Measurements from ENCODE around the gene STARD10.

Gene STARD10

DNA sequence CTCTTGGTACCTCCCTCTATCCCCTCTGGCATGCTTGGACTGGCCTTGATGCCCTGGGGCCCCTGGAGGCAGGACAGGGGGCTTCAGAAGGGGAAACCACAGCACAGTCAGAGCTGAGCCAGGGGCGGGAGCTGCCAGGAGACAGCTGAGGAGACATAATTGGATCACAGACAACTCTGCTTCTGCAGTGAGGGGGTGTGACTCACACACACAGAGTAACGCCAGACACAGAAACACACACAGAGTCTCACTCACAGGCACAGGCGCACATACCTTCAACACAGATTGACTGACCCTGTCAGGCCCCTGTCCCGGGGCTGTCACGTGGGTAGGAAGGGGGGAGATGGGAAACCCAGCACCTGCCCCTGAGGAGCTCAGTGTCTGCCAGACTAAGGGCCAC is 20.6 kb downstream of the STARD10 start:
- peak; percentile 69 for DNase-seq (ENCODE audit: low read depth, low spot score)
- TF ChIP-seq, protein P1, sequence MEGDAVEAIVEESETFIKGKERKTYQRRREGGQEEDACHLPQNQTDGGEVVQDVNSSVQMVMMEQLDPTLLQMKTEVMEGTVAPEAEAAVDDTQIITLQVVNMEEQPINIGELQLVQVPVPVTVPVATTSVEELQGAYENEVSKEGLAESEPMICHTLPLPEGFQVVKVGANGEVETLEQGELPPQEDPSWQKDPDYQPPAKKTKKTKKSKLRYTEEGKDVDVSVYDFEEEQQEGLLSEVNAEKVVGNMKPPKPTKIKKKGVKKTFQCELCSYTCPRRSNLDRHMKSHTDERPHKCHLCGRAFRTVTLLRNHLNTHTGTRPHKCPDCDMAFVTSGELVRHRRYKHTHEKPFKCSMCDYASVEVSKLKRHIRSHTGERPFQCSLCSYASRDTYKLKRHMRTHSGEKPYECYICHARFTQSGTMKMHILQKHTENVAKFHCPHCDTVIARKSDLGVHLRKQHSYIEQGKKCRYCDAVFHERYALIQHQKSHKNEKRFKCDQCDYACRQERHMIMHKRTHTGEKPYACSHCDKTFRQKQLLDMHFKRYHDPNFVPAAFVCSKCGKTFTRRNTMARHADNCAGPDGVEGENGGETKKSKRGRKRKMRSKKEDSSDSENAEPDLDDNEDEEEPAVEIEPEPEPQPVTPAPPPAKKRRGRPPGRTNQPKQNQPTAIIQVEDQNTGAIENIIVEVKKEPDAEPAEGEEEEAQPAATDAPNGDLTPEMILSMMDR (IDR thresholded peaks at IDR 0.05; ENCODE audit: insufficient read depth, low read length, missing control alignments): no peak
- no peak overlapping the region for H3K4me3 ChIP-seq (ENCODE audit: low read depth, low read length)
- CTCF ChIA-PET: interaction anchor here (0.9 to 5.9 kb wide), 10 partner anchors 9 to 50 kb away, joined by 3 to 27 read pairs (median 4); partner anchors contain the start of gene STARD10
- POLR2A ChIA-PET: no interaction called here

DNA sequence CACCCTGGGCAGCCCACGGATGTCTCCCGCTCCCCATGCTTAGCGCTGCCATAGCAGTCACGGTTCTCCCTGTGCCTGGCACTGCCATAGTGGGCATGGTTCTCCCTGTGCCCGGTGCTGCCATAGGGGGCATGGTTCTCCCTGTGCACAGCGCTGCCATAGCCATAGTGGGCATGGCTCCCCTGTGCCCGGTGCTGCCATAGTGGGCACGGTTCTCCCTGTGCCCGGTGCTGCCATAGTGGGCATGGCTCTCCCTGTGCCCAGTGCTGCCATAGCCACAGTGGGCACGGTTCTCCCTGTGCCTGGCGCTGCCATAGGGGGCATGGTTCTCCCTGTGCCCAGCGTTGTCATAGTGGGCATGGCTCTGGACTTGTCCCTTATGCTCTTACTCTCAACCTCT is 21.8 kb downstream of the STARD10 start:
- POLR2A ChIA-PET: interaction anchor here (0.6 kb wide), 1 partner anchor 135 kb away, joined by 3 read pairs; no protein-coding TSS in a partner anchor
- H3K4me3 ChIP-seq (ENCODE audit: low read depth, low read length): no peak overlapping the region
- CTCF ChIA-PET: interaction anchor here (1.2 to 5.9 kb wide), 10 partner anchors 9 to 341 kb away, joined by 3 to 27 read pairs (median 4); partner anchors contain the start of gene STARD10
- DNase-seq (ENCODE audit: low read depth, low spot score): no peak
- TF ChIP-seq, protein P1 (IDR thresholded peaks at IDR 0.05; ENCODE audit: insufficient read depth, low read length, missing control alignments): no peak

DNA sequence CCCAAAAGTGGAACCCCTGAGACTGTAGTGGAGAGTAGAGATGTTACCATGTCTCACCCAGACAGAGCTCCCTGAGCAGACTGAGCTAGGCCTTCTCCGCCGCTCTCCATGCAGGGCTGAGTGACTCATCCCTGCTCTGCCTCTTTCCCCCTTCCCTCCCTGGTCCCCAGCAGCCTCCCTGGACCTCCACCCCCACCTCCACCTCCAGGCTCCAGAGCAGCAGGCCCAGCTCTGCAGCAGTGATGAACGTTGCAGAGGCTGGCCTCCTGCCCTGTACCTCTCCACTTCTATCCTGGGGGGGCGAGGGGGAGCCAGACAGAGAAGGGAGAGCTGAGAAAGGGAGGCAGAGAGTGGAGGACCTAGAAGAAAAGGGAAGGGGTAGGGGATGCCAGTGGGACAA is 22.3 kb downstream of the STARD10 start:
- no peak overlapping the region for H3K4me3 ChIP-seq (ENCODE audit: low read depth, low read length)
- ChIA-PET CTCF (interaction anchor here (0.7 to 5.9 kb wide), 6 partner anchors 10 to 340 kb away, joined by 3 to 27 read pairs (median 4); partner anchors contain the start of gene STARD10), POLR2A (interaction anchor here (0.6 kb wide), 1 partner anchor 135 kb away, joined by 3 read pairs; no protein-coding TSS in a partner anchor)
- no peak for DNase-seq (ENCODE audit: low read depth, low spot score)
- TF ChIP-seq, protein P1 (IDR thresholded peaks at IDR 0.05; ENCODE audit: insufficient read depth, low read length, missing control alignments): no peak

DNA sequence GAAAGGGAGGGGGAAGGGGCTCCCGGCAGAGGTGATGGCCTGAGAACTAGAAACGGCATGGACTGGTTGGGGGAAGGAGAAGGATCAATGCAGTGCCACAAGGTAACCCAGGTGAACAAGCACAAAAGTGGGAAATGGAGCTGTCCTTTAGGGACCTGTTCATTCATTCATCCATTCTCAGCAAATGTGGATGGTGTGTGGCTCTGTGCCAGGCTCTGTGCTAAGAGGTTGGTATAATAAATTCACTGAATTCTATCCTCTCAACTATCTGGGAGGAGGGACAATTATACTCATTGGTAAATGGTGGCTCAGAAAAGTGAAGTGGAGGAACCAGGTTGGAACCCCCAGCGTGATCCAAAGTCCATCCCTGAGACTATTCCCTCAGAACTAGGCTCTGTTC is 23.0 kb downstream of the STARD10 start:
- H3K4me3 ChIP-seq (ENCODE audit: low read depth, low read length): no peak overlapping the region
- TF ChIP-seq, protein P1 (IDR thresholded peaks at IDR 0.05; ENCODE audit: insufficient read depth, low read length, missing control alignments): no peak
- CTCF ChIA-PET: interaction anchor here (1.2 to 5.9 kb wide), 3 partner anchors 16 to 46 kb away, joined by 4 to 27 read pairs (median 7); partner anchors contain the start of gene STARD10
- POLR2A ChIA-PET: no interaction called here
- no peak for DNase-seq (ENCODE audit: low read depth, low spot score)

DNA sequence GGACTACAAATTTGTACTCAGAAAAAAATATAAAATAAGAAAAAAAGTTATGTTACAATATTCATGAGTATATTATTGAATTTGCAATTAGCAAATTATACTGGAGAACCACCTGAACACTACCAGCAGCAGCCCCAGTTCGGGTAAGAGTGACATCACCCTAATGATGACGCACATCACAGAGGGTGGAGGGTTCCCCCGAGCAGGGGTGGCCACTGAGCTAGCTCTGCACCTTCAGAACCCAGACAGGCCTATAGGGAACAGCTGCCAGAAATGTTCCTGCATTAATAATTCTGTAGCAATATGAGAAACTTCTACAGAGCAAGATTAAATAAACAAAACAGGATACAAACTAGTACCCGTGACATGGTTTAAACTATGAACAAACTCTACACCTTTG is 24.2 kb downstream of the STARD10 start:
- ChIA-PET CTCF (interaction anchor here (5.9 kb wide), 1 partner anchor 24 kb away, joined by 27 read pairs; the partner anchor contains the start of gene STARD10), POLR2A (no interaction called here)
- TF ChIP-seq, protein P1 (IDR thresholded peaks at IDR 0.05; ENCODE audit: insufficient read depth, low read length, missing control alignments): no peak
- no peak for DNase-seq (ENCODE audit: low read depth, low spot score)
- H3K4me3 ChIP-seq (ENCODE audit: low read depth, low read length): no peak overlapping the region

DNA sequence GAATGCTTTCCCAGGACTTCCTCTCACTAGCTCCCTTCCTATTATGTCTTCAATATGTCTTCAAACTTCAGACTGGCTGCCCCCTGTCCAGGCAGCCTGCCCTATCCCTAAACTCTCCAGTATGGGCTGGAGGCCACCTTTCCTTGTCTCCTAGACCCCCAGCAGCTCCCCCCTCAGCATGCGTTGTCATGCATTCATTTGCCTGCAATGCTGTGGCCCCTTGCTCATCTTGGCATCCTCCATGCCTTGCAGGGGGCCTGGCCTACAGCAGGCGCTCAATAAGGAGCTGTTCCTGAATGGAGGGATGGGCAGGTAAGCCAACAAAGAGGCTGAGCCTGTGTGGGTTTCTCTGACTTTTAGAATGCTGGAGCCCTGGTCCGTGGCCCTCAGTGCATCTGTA is 25.3 kb downstream of the STARD10 start:
- TF ChIP-seq, protein P1 (IDR thresholded peaks at IDR 0.05; ENCODE audit: insufficient read depth, low read length, missing control alignments): no peak
- no peak overlapping the region for H3K4me3 ChIP-seq (ENCODE audit: low read depth, low read length)
- POLR2A ChIA-PET: no interaction called here
- no peak for DNase-seq (ENCODE audit: low read depth, low spot score)
- CTCF ChIA-PET: interaction anchor here (1.2 kb wide), 1 partner anchor 44 kb away, joined by 4 read pairs; no protein-coding TSS in a partner anchor
